PC-9 (cell line): Measurements from ENCODE around the gene VCAM1. TPM values are rescaled to one million over a fixed set of nuclear protein-coding genes. Genes with fewer than 3 reads are reported as not detected.

Experiments
- BruUV-seq: library from RNA; stranded (reverse); fragments of 400-500 nt; replicated peaks from 2 replicates; lab custom pipeline; 2021; lab: Mats Ljungman, UMichigan
- CTCF ChIA-PET: fragments of 300-600 bp; sonication (Branson Sonifier 250); formaldehyde crosslinking; loops from one replicate; lab custom pipeline; 2022; ENCODE audit warnings: antibody characterized with exemption; lab: Charles Lee
- POLR2A ChIA-PET: fragments of 300-600 bp; sonication (Branson Sonifier 250); formaldehyde crosslinking; loops from one replicate; lab custom pipeline; 2022; ENCODE audit warnings: antibody characterized with exemption; ENCODE audit not compliant: unreplicated experiment; lab: Charles Lee
- DNase-seq, 2 experiments: peaks; one replicate each; pipeline versions ENCODE4 v3.0.0 to v3.0.0-alpha.2; 2015 to 2022; ENCODE audit warnings: mixed read lengths in 1 of 2
- H2AFZ ChIP-seq: fragments of 200-600 bp; sonication (generic); 2 replicates; pipeline ENCODE4 v1.8.1; 2017; ENCODE audit warnings: antibody characterized with exemption
- H3F3A ChIP-seq: fragments of 200-600 bp; sonication (generic); 2 replicates; pipeline ENCODE4 v1.8.1; 2017; ENCODE audit warnings: antibody characterized with exemption, mild to moderate bottlenecking, low read depth; ENCODE audit not compliant: insufficient read depth
- H3K27ac ChIP-seq: fragments of 200-600 bp; sonication (generic); 2 replicates; pipeline ENCODE4 v1.6.1; 2016; ENCODE audit warnings: mixed run types
- H3K27me3 ChIP-seq: fragments of 200-600 bp; sonication (generic); 2 replicates; pipeline ENCODE4 v1.6.1; 2016; ENCODE audit warnings: low read depth, mixed run types; ENCODE audit not compliant: insufficient read depth
- H3K36me3 ChIP-seq: fragments of 200-600 bp; sonication (generic); 2 replicates; pipeline ENCODE4 v1.6.1; 2016; ENCODE audit warnings: low read depth, mixed run types
- H3K4me1 ChIP-seq: fragments of 200-600 bp; sonication (generic); replicated peaks from 2 replicates; pipeline ENCODE4 v1.6.1; 2016; ENCODE audit warnings: mixed run types; ENCODE audit not compliant: insufficient read depth
- H3K4me2 ChIP-seq: fragments of 200-600 bp; sonication (generic); 2 replicates; pipeline ENCODE4 v1.6.1; 2017; ENCODE audit warnings: mixed run types
- H3K4me3 ChIP-seq: fragments of 200-600 bp; sonication (generic); 2 replicates; pipeline ENCODE4 v1.6.1; 2016; ENCODE audit warnings: mixed run types
- H3K79me2 ChIP-seq: fragments of 200-600 bp; sonication (generic); 2 replicates; pipeline ENCODE4 v1.6.1; 2017; ENCODE audit warnings: low read depth, mixed run types
- H3K9me2 ChIP-seq: fragments of 200-600 bp; sonication (generic); 2 replicates; pipeline ENCODE4 v1.8.1; 2017; ENCODE audit warnings: mild to moderate bottlenecking; ENCODE audit not compliant: insufficient read depth
- H3K9me3 ChIP-seq: fragments of 200-600 bp; sonication (generic); 2 replicates; pipeline ENCODE4 v1.8.1; 2016; ENCODE audit warnings: low read depth; ENCODE audit not compliant: insufficient read depth
- H4K20me1 ChIP-seq: fragments of 200-600 bp; sonication (generic); 2 replicates; pipeline ENCODE4 v1.8.1; 2017; ENCODE audit not compliant: insufficient read depth
- CTCF ChIP-seq: fragments of 200-600 bp; sonication (generic); conservative IDR thresholded peaks from 2 replicates; pipeline ENCODE4 v1.6.1; 2017; ENCODE audit warnings: mixed run types, antibody characterized with exemption, mild to moderate bottlenecking, moderate library complexity
- EZH2 ChIP-seq: fragments of 200-600 bp; sonication (generic); IDR thresholded peaks from 2 replicates; pipeline ENCODE4 v1.8.0; 2017; ENCODE audit warnings: antibody characterized with exemption, low read depth
- intact Hi-C: fragments of 100-400 bp; cut with micrococcal nuclease; formaldehyde crosslinking; loops from one replicate; pipeline ENCODE4 v1.10.0; 2022; ENCODE audit not compliant: unreplicated experiment
- total RNA-seq: library from RNA; stranded (reverse); gene quantifications from 2 replicates; pipeline ENCODE4 v1.2.3, GENCODE V29; 2021

VCAM1 gene
- total RNA-seq, 1 experiment from 2014 or later, result not detected

GRCh38 chr1:100769323-100769722, 49.8 kb downstream of the VCAM1 start:
- TF ChIP-seq CTCF, result no peak
- TF ChIP-seq EZH2, result no peak
- no peak overlapping the region for H2AFZ ChIP-seq
- no peaks in the 10 kb centered on the region; the same call in 1 of the 2 replicates for H3F3A ChIP-seq
- no peak overlapping the region for H3K27ac ChIP-seq
- no peak for DNase-seq
- H4K20me1 ChIP-seq, result no peaks in the 10 kb centered on the region
- H3K27me3 ChIP-seq, result no peaks in the 10 kb centered on the region
- no peaks in the 10 kb centered on the region for H3K36me3 ChIP-seq
- ChIA-PET POLR2A (no interaction called here), CTCF (no interaction called here)
- no peaks in the 10 kb centered on the region for H3K4me1 ChIP-seq
- no peaks in the 10 kb centered on the region for H3K79me2 ChIP-seq
- no peaks in the 10 kb centered on the region for H3K9me2 ChIP-seq
- no peaks in the 10 kb centered on the region for H3K9me3 ChIP-seq
- no peak overlapping the region for H3K4me2 ChIP-seq
- intact Hi-C loops, result no loop called here
- BruUV-seq, result no TSS peak
- H3K4me3 ChIP-seq, result no peak overlapping the region

- no peak for TF ChIP-seq EZH2
- Histone ChIP-seq H3K36me3 (no peaks in the 10 kb centered on the region), H3K4me2 (no peak overlapping the region), H3K79me2 (no peaks in the 10 kb centered on the region), H3K4me1 (no peaks in the 10 kb centered on the region), H3K9me3 (no peaks in the 10 kb centered on the region), H3K27ac (no peak overlapping the region), H2AFZ (no peak overlapping the region), H4K20me1 (no peaks in the 10 kb centered on the region), H3F3A (no peaks in the 10 kb centered on the region; the same call in 1 of the 2 replicates), H3K4me3 (no peak overlapping the region), H3K9me2 (no peaks in the 10 kb centered on the region), H3K27me3 (no peaks in the 10 kb centered on the region)
- intact Hi-C loops, result no loop called here
- POLR2A ChIA-PET, result no interaction called here
- DNase-seq, result no peak
- CTCF ChIA-PET, result no interaction called here
- BruUV-seq, result no TSS peak
Observed at GRCh38 chr1:100769906-100770646, 50.5 kb downstream of the VCAM1 start.

- ChIA-PET POLR2A (no interaction called here), CTCF (no interaction called here)
- intact Hi-C loops, result no loop called here
- TF ChIP-seq EZH2, result no peak
- TF ChIP-seq CTCF, result no peak
- no peak overlapping the region for H2AFZ ChIP-seq
- no peak overlapping the region for H3K4me2 ChIP-seq
- no peaks in the 10 kb centered on the region for H4K20me1 ChIP-seq
- H3K4me3 ChIP-seq, result no peak overlapping the region
- H3K79me2 ChIP-seq, result no peaks in the 10 kb centered on the region
- H3F3A ChIP-seq, result no peaks in the 10 kb centered on the region
- no peak overlapping the region for H3K27ac ChIP-seq
- no peaks in the 10 kb centered on the region for H3K4me1 ChIP-seq
- no peaks in the 10 kb centered on the region for H3K36me3 ChIP-seq
- no peaks in the 10 kb centered on the region for H3K9me3 ChIP-seq
- DNase-seq, result no peak
- no peaks in the 10 kb centered on the region for H3K27me3 ChIP-seq
- H3K9me2 ChIP-seq, result no peaks in the 10 kb centered on the region
- BruUV-seq, result no TSS peak
Observed at GRCh38 chr1:100773444-100773843, 53.9 kb downstream of the VCAM1 start.
